ENCODE measurements around the gene SHROOM1. TPM values are rescaled to one million over a fixed set of nuclear protein-coding genes. Genes with fewer than 3 reads are reported as not detected.

SHROOM1 gene
- total RNA-seq, 1 experiment from 2014 or later, result 22.7 TPM

DNA sequence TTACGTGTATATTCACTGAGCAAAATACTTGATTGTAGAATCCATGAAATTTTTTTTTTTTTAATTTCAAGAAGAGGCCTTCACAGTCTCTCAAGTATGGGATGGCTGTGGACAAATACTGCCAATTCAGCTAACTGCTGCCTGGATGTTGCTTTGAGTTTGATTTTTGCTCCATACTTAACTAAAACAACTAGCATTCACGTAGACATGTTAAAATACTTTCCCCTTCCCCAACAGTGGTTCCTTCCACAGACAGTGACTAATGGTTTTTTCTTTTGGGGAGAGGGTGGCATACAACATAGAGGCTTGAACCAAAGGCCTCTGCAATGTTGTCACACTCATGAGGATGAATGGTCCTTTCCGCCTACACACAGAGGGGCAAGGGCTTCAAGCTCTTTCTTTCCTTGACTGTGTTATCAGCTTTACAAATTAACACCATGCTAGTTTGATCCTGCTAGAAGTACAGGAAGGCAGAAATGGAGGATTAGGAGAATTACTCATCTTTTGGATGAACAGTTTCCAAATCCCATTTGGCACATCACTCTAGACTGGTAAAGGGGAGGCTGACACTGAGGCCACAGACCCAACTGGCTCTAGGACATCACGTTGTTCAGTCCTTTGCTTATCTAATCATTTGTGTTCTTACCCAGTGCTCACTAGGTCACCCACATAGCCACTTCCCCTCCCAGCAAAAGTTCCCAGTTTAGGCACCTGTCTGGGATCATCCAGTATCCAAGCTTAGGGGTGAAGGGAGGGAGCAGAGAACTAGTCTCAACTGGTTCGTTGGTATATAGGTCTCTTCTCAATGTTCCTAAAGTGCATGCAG is 41.2 kb upstream of the SHROOM1 start:
- ChIA-PET CTCF (interaction anchor here (0.5 to 8.9 kb wide), 6 partner anchors 11 to 691 kb away, joined by 3 to 68 read pairs (median 13); partner anchors contain the start of gene SHROOM1), POLR2A (interaction anchor here (0.6 to 11.0 kb wide), 10 partner anchors 8 to 440 kb away, joined by 3 to 176 read pairs (median 3); partner anchors contain the start of gene SHROOM1)
- no peak for DNase-seq (ENCODE audit: unreplicated experiment)
- TF ChIP-seq, protein P1, sequence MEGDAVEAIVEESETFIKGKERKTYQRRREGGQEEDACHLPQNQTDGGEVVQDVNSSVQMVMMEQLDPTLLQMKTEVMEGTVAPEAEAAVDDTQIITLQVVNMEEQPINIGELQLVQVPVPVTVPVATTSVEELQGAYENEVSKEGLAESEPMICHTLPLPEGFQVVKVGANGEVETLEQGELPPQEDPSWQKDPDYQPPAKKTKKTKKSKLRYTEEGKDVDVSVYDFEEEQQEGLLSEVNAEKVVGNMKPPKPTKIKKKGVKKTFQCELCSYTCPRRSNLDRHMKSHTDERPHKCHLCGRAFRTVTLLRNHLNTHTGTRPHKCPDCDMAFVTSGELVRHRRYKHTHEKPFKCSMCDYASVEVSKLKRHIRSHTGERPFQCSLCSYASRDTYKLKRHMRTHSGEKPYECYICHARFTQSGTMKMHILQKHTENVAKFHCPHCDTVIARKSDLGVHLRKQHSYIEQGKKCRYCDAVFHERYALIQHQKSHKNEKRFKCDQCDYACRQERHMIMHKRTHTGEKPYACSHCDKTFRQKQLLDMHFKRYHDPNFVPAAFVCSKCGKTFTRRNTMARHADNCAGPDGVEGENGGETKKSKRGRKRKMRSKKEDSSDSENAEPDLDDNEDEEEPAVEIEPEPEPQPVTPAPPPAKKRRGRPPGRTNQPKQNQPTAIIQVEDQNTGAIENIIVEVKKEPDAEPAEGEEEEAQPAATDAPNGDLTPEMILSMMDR (IDR thresholded peaks at IDR 0.05; ENCODE audit: unreplicated experiment), result no peak
- intact Hi-C loops (cut with micrococcal nuclease), result no loop called here
- Mint-ChIP-seq H3K27me3 (ENCODE audit: insufficient read depth, unreplicated experiment) (no peaks in the 10 kb centered on the region), H3K9me3 (ENCODE audit: unreplicated experiment) (no peaks in the 10 kb centered on the region), H3K4me1 (ENCODE audit: insufficient read depth, unreplicated experiment) (peaks cover 6% of the 10 kb centered on the region), H3K4me3 (ENCODE audit: unreplicated experiment) (no peak overlapping the region), H3K36me3 (ENCODE audit: insufficient read depth, unreplicated experiment) (peaks cover 95% of the 10 kb centered on the region), H3K27ac (ENCODE audit: low read depth, unreplicated experiment) (no peak overlapping the region)
- BruUV-seq (replicated peaks), result no TSS peak

DNA sequence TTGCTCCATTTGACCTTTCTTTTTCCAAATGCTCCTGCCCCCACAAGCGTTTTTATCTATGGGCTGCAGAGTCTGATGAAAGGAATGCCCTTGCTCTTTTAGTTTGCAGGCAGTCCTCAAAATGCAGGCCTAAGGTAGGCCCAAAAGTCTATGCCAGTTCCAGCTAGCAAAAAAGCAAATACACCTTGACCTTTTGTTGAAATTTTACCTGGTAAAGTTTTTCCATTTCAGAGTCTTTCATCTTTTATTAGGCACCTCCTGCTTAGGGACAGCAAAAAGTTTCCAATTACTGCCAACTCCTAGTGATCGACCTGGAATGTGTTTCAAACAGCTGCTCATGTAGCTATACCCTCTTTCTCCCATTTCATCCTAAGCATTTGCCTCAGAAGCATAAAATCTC is 40.4 kb upstream of the SHROOM1 start:
- H3K36me3 Mint-ChIP-seq (ENCODE audit: insufficient read depth, unreplicated experiment), result peaks cover 92% of the 10 kb centered on the region
- intact Hi-C loops (cut with micrococcal nuclease), result no loop called here
- CTCF ChIA-PET, result interaction anchor here (0.6 to 8.9 kb wide), 7 partner anchors 12 to 133 kb away, joined by 3 to 68 read pairs (median 4); partner anchors contain the start of gene SHROOM1

DNA sequence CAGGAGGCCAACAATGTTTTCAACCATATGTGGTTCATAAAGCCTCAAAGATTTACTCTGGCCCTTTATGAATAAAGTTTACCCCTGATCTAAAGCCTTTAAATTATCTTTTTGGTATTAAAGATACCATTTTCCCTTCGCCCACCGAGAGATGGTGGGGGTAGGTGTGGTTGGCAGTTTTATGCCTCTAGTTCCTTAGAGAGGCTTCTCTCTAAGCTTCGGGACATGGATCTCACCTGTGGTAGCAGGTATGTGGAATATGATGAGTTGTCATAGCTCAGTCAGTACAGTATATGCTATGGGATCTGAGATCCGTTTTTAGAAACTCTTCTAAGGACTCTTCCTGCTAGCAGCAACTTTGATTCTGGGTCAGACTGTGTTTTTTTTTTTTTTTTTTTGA is 38.3 kb upstream of the SHROOM1 start:
- CTCF ChIA-PET, result interaction anchor here (0.6 to 13.6 kb wide), 9 partner anchors 8 to 210 kb away, joined by 3 to 211 read pairs (median 5); partner anchors contain the start of gene SHROOM1
- no peaks in the 10 kb centered on the region for H3K9me3 Mint-ChIP-seq (ENCODE audit: unreplicated experiment)
- no peak overlapping the region for H3K27ac Mint-ChIP-seq (ENCODE audit: low read depth, unreplicated experiment)
- H3K36me3 Mint-ChIP-seq (ENCODE audit: insufficient read depth, unreplicated experiment), result peaks cover 74% of the 10 kb centered on the region
- intact Hi-C loops (cut with micrococcal nuclease), result no loop called here
- BruUV-seq (replicated peaks), result no TSS peak
- DNase-seq (ENCODE audit: unreplicated experiment), result no peak
- H3K4me1 Mint-ChIP-seq (ENCODE audit: insufficient read depth, unreplicated experiment), result peaks cover 17% of the 10 kb centered on the region
- POLR2A ChIA-PET, result interaction anchor here (0.5 to 11.0 kb wide), 14 partner anchors 10 to 1206 kb away, joined by 3 to 176 read pairs (median 3); partner anchors contain the start of genes KIF3A and SHROOM1
- H3K27me3 Mint-ChIP-seq (ENCODE audit: insufficient read depth, unreplicated experiment), result no peaks in the 10 kb centered on the region
- H3K4me3 Mint-ChIP-seq (ENCODE audit: unreplicated experiment), result no peak overlapping the region
- TF ChIP-seq, protein P1 (IDR thresholded peaks at IDR 0.05; ENCODE audit: unreplicated experiment), result no peak

More for the DNA sequence above, 40.4 kb upstream of the SHROOM1 start:
- no TSS peak for BruUV-seq (replicated peaks)
- POLR2A ChIA-PET, result interaction anchor here (0.6 to 11.0 kb wide), 10 partner anchors 9 to 440 kb away, joined by 3 to 176 read pairs (median 4); partner anchors contain the start of genes KIF3A and SHROOM1
- DNase-seq (ENCODE audit: unreplicated experiment), result no peak
- Mint-ChIP-seq H3K27ac (ENCODE audit: low read depth, unreplicated experiment) (no peak overlapping the region), H3K4me3 (ENCODE audit: unreplicated experiment) (no peak overlapping the region), H3K27me3 (ENCODE audit: insufficient read depth, unreplicated experiment) (no peaks in the 10 kb centered on the region), H3K9me3 (ENCODE audit: unreplicated experiment) (no peaks in the 10 kb centered on the region), H3K4me1 (ENCODE audit: insufficient read depth, unreplicated experiment) (peaks cover 11% of the 10 kb centered on the region)
- TF ChIP-seq, protein P1 (IDR thresholded peaks at IDR 0.05; ENCODE audit: unreplicated experiment), result no peak

DNA sequence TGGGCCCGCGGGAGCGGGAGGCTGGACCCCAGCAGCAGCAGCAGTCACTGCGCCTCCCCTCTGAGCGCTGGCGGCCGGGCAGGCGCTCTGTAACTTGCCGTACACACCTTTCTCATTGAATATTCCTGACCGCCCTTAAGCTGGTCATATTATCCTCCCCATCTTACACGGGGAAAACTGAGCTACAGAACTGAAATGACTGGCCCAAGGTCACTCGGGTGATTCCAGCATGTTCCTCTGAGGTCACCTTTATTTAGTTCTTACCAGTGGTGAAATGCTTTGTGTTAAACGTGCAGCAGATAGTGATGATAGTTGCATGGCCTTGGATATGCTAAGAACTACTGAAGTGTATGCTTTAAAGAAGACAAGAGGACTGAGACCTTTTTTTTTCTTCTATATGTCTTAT is 36.6 kb upstream of the SHROOM1 start:
- BruUV-seq (replicated peaks), result TSS peak; percentile 78
- peak overlapping the region; percentile 93 for H3K4me3 Mint-ChIP-seq (ENCODE audit: unreplicated experiment)

More for the DNA sequence above, 36.6 kb upstream of the SHROOM1 start:
- TF ChIP-seq, protein P1 (IDR thresholded peaks at IDR 0.05; ENCODE audit: unreplicated experiment), result no peak
- Mint-ChIP-seq H3K4me1 (ENCODE audit: insufficient read depth, unreplicated experiment) (peaks cover 17% of the 10 kb centered on the region), H3K9me3 (ENCODE audit: unreplicated experiment) (no peaks in the 10 kb centered on the region), H3K27ac (ENCODE audit: low read depth, unreplicated experiment) (peak overlapping the region; percentile 96), H3K36me3 (ENCODE audit: insufficient read depth, unreplicated experiment) (peaks cover 57% of the 10 kb centered on the region), H3K27me3 (ENCODE audit: insufficient read depth, unreplicated experiment) (no peaks in the 10 kb centered on the region)
- ChIA-PET CTCF (interaction anchor here (0.6 to 13.6 kb wide), 13 partner anchors 9 to 369 kb away, joined by 3 to 211 read pairs (median 4); partner anchors contain the start of gene SHROOM1), POLR2A (interaction anchor here (0.6 to 11.0 kb wide), 31 partner anchors 9 to 1664 kb away, joined by 3 to 176 read pairs (median 7); partner anchors contain the start of genes HSPA4, KIF3A, RAD50 and SEPTIN8)
- intact Hi-C loops (cut with micrococcal nuclease), result no loop called here
- DNase-seq (ENCODE audit: unreplicated experiment), result no peak
